Testis (tissue), 3 donors: ENCODE measurements around the gene CCNK. TPM values are rescaled to one million over a fixed set of nuclear protein-coding genes. Genes with fewer than 3 reads are reported as not detected.

Experiments
- DNase-seq: peaks from one replicate; pipeline ENCODE4 v3.0.0-alpha.2; 2019
- H3K27ac ChIP-seq, 2 donors: fragments of 200-600 bp; sonication (generic); one replicate each; pipeline ENCODE4 v1.5.1; 2019
- H3K27me3 ChIP-seq: fragments of 200-600 bp; sonication (generic); one replicate; pipeline ENCODE4 v1.5.1; 2019
- H3K36me3 ChIP-seq: fragments of 200-600 bp; sonication (generic); one replicate; pipeline ENCODE4 v1.5.1; 2017; ENCODE audit warnings: low read depth; ENCODE audit errors: missing control alignments
- H3K4me1 ChIP-seq: fragments of 200-600 bp; sonication (generic); one replicate; pipeline ENCODE4 v1.5.1; 2019
- H3K4me3 ChIP-seq, 2 donors: fragments of 200-600 bp; sonication (generic); one replicate each; pipeline ENCODE4 v1.5.1; 2017 to 2019
- H3K9me3 ChIP-seq: fragments of 200-600 bp; sonication (generic); one replicate; pipeline ENCODE4 v1.5.1; 2017
- POLR2A ChIP-seq: fragments of 450-650 bp; IDR thresholded peaks from one replicate; pipeline ENCODE4 v1.6.1; 2017; ENCODE audit warnings: antibody characterized with exemption, mild to moderate bottlenecking, moderate library complexity
- WGBS, 2 donors: methylation state at CpG; one replicate each; pipeline ENCODE4 v1.1.5; 2018; 5-methylcytosine and 5-hydroxymethylcytosine counted together
- intact Hi-C: fragments of 100-400 bp; cut with DNase I; formaldehyde crosslinking; loops from one replicate; pipeline ENCODE4 v1.15.1; 2023; ENCODE audit warnings: low total_unique reads
- polyA plus RNA-seq: library from polyadenylated mRNA; stranded (reverse); fragments of 350-450 nt; fragmentation: Illumina TruSeq; extraction: RNeasy Lipid Tissue Mini Kit (QIAGEN cat#74804); gene quantifications from one replicate; pipeline ENCODE4 v1.2.3, GENCODE V29; 2014; ENCODE audit warnings: low read depth, low replicate concordance; ENCODE audit not compliant: insufficient read depth
- total RNA-seq, 2 donors: library from RNA; depleted of rRNA; stranded (reverse); fragments of >200 nt; gene quantifications; one replicate each; pipeline ENCODE4 v1.2.3, GENCODE V29; 2016
- TF ChIP-seq, protein P1 (sequence below), 3 experiments: fragments of 450-650 bp in 2 of 3; fragments of 200-600 bp in 1 of 3; sonication (generic) in 1 of 3; IDR thresholded peaks; one replicate each; pipeline ENCODE4 v1.5.1; 2016 to 2019; ENCODE audit warnings: antibody characterized with exemption in 3 of 3, mild to moderate bottlenecking in 2 of 3, moderate library complexity in 1 of 3

The CCNK gene
- total and polyA plus RNA-seq, 3 donors from 2014 or later = 69.1 to 134 (median 73.1) TPM

DNA sequence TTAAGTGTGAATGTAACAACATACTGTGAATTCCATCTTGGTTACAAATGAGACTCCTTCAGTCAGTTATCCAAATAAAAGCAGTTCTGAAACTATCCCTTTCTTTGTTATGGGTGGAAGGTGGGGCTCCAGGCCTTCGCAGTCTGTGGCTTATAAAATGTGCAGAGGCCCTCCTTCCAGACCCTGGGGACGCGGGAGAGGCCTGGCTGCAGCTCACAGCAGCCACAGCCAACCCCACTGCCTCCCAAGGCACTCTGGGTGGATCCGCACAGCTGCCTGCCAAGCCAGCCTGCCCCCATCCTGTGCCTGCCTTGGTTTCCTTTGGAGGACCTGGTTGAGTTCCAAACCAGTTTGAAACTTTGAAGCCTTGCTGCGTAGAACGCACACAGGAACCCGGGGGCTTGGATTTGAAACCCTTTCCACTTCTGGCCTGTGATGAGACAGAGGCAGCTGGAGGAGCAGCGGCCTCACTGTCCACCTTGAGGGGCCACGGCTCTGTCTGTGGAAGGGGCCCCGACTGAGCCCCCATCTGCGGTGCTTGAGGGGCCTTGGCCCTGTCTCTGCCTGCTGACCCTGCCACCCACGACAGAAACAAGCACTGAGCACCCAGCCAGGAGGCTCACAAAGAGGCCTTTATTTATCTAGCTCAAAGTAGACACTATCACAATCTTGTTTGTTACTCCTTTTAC, 30.4 kb downstream of the CCNK start:
- DNase-seq = peak; percentile 83
- WGBS, 2 donors = 25 to 48% methylated on average over 12 of the region's 12 CpGs
- intact Hi-C loops = no loop called here

DNA sequence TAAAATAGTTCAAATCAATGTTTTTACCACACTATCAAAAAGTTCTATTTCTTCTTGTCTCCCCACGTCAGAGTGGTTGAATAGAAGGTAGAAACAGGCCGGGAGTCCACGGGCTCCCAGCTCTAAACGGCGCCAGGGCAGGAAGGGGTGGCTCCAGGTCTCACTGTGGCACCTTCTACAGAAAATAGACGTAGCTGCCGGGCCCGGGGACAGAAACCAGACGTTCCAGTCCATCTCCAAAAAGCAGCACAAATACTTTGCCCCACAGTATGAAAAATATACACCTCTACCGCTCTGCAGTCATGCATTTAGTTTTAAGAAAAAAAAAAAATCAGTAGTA, 30.9 kb downstream of the CCNK start:
- Histone ChIP-seq H3K4me1 (peaks cover 36% of the 10 kb centered on the region), H3K9me3 (no peaks in the 10 kb centered on the region), H3K27me3 (no peaks in the 10 kb centered on the region), H3K27ac (peak overlapping the region; percentile 42 to 85), H3K4me3 (no peak overlapping the region), H3K36me3 (no peaks in the 10 kb centered on the region)
- DNase-seq = peak; percentile 53
- TF ChIP-seq, protein P1, sequence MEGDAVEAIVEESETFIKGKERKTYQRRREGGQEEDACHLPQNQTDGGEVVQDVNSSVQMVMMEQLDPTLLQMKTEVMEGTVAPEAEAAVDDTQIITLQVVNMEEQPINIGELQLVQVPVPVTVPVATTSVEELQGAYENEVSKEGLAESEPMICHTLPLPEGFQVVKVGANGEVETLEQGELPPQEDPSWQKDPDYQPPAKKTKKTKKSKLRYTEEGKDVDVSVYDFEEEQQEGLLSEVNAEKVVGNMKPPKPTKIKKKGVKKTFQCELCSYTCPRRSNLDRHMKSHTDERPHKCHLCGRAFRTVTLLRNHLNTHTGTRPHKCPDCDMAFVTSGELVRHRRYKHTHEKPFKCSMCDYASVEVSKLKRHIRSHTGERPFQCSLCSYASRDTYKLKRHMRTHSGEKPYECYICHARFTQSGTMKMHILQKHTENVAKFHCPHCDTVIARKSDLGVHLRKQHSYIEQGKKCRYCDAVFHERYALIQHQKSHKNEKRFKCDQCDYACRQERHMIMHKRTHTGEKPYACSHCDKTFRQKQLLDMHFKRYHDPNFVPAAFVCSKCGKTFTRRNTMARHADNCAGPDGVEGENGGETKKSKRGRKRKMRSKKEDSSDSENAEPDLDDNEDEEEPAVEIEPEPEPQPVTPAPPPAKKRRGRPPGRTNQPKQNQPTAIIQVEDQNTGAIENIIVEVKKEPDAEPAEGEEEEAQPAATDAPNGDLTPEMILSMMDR (IDR thresholded peaks at IDR 0.05) = no peak
- TF ChIP-seq POLR2A = no peak
- intact Hi-C loops = no loop called here
- 42 to 76% methylated on average over 10 of the region's 10 CpGs for WGBS, 2 donors

More for the DNA sequence above, 30.4 kb downstream of the CCNK start:
- no peaks in the 10 kb centered on the region for H3K36me3 ChIP-seq
- H3K27ac ChIP-seq = peak overlapping the region; percentile 42 to 85
- H3K4me3 ChIP-seq = no peak overlapping the region
- TF ChIP-seq, protein P1 (IDR thresholded peaks at IDR 0.05) = no peak
- no peak for TF ChIP-seq POLR2A
- H3K4me1 ChIP-seq = peaks cover 36% of the 10 kb centered on the region
- H3K27me3 ChIP-seq = no peaks in the 10 kb centered on the region
- no peaks in the 10 kb centered on the region for H3K9me3 ChIP-seq

- H3K36me3 ChIP-seq = no peaks in the 10 kb centered on the region
- H3K9me3 ChIP-seq = no peaks in the 10 kb centered on the region
- no peak overlapping the region for H3K4me3 ChIP-seq
- H3K27me3 ChIP-seq = no peaks in the 10 kb centered on the region
- TF ChIP-seq POLR2A = no peak
- TF ChIP-seq, protein P1 (IDR thresholded peaks at IDR 0.05) = no peak
- intact Hi-C loops = no loop called here
- H3K4me1 ChIP-seq = peaks cover 36% of the 10 kb centered on the region
- DNase-seq = no peak
- H3K27ac ChIP-seq = peak overlapping the region; percentile 42 to 85
- WGBS, 2 donors = 74 to 87% methylated on average over 15 to 16 of the region's 16 CpGs
These were observed 31.5 kb downstream of the CCNK start for GRCh38 chr14:99512571-99513182.

DNA sequence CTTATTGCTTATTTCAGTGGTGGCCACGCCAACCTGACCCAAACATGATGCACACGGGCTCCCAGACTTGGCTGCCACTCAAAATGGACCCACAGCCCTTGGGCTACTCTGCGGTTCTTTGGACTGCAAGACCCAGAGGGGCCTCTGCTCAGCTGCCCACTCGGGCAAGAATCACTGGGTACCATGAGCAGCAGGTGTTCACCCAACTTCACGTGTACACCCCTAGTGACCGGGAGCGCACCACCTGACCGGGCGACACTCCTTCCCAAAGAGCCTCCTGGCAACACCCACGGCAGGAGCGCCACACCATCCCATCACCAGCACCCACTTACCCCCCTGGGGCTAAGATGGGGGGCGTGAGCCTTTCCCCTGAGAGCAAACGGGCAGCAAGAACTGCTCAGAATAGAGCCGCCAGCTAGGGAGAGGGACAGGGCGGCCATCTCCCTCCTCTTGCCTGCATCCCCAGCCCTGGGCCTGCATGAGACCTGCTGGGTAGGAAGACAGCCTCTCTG, 32.0 kb downstream of the CCNK start:
- H3K4me1 ChIP-seq = peaks cover 36% of the 10 kb centered on the region
- no peak for DNase-seq
- no peaks in the 10 kb centered on the region for H3K27me3 ChIP-seq
- peak overlapping the region; percentile 42 to 85 for H3K27ac ChIP-seq
- intact Hi-C loops = no loop called here
- H3K4me3 ChIP-seq = no peak overlapping the region
- no peaks in the 10 kb centered on the region for H3K9me3 ChIP-seq
- no peaks in the 10 kb centered on the region for H3K36me3 ChIP-seq
- WGBS, 2 donors = 87% methylated on average over 15 of the region's 15 CpGs; no CpG with 5 or more reads in 1 of the 2 donors
- TF ChIP-seq, protein P1 (IDR thresholded peaks at IDR 0.05) = no peak
- no peak for TF ChIP-seq POLR2A
